Osteocyte (in vitro differentiated cells): ENCODE data around the gene ANO2. TPM values are rescaled to one million over a fixed set of nuclear protein-coding genes. Genes with fewer than 3 reads are reported as not detected.
"Not testable (repeated sequence)": the region's sequence is repeated elsewhere in the genome, so short reads cannot be mapped to it uniquely, and the experiment has no call there.

Experiments
- DNase-seq: peaks from one replicate; pipeline ENCODE4 v3.0.0; 2021; ENCODE audit warnings: mixed read lengths; ENCODE audit not compliant: unreplicated experiment; ENCODE audit errors: extremely low spot score
- H3K27ac Mint-ChIP-seq: one replicate; pipeline ENCODE4 v1.8.0; 2021; ENCODE audit warnings: mild to moderate bottlenecking, mixed read lengths; ENCODE audit not compliant: unreplicated experiment
- H3K27me3 Mint-ChIP-seq: one replicate; pipeline ENCODE4 v1.8.0; 2021; ENCODE audit warnings: mixed read lengths; ENCODE audit not compliant: unreplicated experiment
- H3K36me3 Mint-ChIP-seq: one replicate; pipeline ENCODE4 v1.8.0; 2021; ENCODE audit warnings: mixed read lengths; ENCODE audit not compliant: unreplicated experiment
- H3K4me1 Mint-ChIP-seq: one replicate; pipeline ENCODE4 v1.8.0; 2021; ENCODE audit warnings: mixed read lengths; ENCODE audit not compliant: unreplicated experiment
- H3K4me3 Mint-ChIP-seq: one replicate; pipeline ENCODE4 v1.8.0; 2021; ENCODE audit warnings: mild to moderate bottlenecking, moderate library complexity, mixed read lengths; ENCODE audit not compliant: unreplicated experiment
- H3K9me3 Mint-ChIP-seq: one replicate; pipeline ENCODE4 v1.8.0; 2021; ENCODE audit warnings: mixed read lengths; ENCODE audit not compliant: unreplicated experiment
- total RNA-seq: library from RNA; stranded (reverse); gene quantifications from 2 replicates; pipeline ENCODE4 v1.2.1, GENCODE V29; 2021
- TF ChIP-seq, protein P1 (sequence below): fragments of 200-600 bp; sonication (generic); IDR thresholded peaks from 2 replicates; pipeline ENCODE4 v1.5.0; 2021; ENCODE audit warnings: antibody characterized with exemption, mild to moderate bottlenecking, moderate library complexity

ANO2 gene
- total RNA-seq, 1 donor from 2014 or later: 0.59 TPM

DNA sequence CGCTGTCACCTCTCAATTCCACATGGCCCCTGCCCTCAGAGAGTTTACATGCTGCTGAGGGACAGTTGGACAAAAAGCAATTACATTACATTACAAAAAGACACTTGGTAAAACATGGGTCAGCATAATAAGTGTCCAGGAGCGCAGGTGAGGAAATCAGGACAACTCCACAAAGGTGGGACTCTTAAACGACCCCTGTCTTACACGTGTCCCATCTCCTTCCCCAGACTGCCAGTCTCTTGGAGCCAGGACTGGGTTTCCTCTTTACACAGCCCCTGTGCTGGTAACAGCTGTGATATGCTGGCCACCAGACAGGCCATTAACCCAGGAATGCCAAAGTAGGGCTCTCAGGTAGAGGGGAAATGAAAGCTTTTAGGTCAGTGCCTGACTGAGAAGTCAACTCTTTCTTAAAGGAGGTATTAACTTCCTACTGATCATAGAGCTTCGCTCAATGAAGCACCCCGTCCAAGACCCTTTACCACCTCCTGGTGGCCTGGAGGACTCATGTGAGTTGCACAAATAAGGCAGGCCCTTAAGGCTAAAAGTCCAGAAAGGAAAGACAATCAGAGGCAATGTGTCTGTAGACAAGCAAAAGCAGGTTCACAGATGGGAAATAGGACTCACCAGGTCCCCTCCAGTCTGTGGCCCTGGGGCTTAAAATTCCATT is 55.5 kb downstream of the ANO2 start:
- H3K9me3 Mint-ChIP-seq: no peaks in the 10 kb centered on the region
- no peak overlapping the region for H3K27ac Mint-ChIP-seq
- H3K4me1 Mint-ChIP-seq: no peaks in the 10 kb centered on the region
- no peak overlapping the region for H3K4me3 Mint-ChIP-seq
- peaks cover 25% of the 10 kb centered on the region for H3K27me3 Mint-ChIP-seq
- TF ChIP-seq, protein P1, sequence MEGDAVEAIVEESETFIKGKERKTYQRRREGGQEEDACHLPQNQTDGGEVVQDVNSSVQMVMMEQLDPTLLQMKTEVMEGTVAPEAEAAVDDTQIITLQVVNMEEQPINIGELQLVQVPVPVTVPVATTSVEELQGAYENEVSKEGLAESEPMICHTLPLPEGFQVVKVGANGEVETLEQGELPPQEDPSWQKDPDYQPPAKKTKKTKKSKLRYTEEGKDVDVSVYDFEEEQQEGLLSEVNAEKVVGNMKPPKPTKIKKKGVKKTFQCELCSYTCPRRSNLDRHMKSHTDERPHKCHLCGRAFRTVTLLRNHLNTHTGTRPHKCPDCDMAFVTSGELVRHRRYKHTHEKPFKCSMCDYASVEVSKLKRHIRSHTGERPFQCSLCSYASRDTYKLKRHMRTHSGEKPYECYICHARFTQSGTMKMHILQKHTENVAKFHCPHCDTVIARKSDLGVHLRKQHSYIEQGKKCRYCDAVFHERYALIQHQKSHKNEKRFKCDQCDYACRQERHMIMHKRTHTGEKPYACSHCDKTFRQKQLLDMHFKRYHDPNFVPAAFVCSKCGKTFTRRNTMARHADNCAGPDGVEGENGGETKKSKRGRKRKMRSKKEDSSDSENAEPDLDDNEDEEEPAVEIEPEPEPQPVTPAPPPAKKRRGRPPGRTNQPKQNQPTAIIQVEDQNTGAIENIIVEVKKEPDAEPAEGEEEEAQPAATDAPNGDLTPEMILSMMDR: no peak
- DNase-seq: no peak
- no peaks in the 10 kb centered on the region for H3K36me3 Mint-ChIP-seq

DNA sequence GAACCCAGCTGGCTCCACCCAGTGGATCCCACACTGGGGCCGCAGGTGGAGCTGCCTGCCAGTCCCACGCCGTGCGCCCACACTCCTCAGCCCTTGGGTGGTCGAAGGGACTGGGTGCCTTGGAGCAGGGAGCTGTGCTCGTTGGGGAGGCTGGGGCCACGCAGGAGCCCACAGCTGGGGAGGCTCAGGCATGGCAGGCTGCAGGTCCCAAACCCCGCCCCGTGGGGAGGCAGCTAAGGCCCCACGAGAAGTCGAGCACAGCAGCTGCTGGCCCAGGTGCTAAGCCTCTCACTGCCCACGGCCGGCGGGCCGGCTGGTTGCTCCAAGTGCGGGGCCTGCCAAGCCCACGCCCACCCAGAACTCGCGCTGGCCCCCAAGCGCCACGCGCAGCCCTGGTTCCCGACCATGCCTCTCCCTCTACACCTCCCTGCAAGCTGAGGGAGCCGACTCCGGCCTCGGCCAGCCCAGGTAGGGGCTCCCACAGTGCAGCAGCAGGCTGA is 56.2 kb downstream of the ANO2 start:
- Mint-ChIP-seq H3K4me1 (no peaks in the 10 kb centered on the region), H3K4me3 (no peak overlapping the region), H3K36me3 (no peaks in the 10 kb centered on the region), H3K9me3 (no peaks in the 10 kb centered on the region), H3K27me3 (peaks cover 20% of the 10 kb centered on the region), H3K27ac (no peak overlapping the region)
- TF ChIP-seq, protein P1: no peak
- DNase-seq: no peak

DNA sequence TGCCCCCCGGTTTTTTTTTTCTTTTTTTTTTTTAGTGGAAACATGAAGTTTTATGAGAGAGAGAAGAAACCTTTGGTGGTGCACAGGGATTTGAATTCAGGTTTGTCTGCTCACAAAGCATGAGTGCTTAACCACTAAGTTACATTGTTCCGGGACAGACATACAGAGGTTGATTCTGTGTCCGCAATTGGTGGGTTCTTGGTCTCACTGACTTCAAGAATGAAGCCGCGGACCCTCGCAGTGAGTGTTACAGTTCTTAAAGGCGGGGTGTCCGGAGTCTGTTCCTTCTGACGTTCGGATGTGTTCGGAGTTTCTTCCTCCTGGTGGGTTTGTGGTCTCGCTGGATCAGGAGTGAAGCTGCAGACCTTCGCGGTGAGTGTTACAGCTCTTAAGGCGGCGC is 57.2 kb downstream of the ANO2 start:
- not testable (repeated sequence) for H3K36me3 Mint-ChIP-seq, H3K4me1 Mint-ChIP-seq, H3K4me3 Mint-ChIP-seq, H3K9me3 Mint-ChIP-seq, H3K27ac Mint-ChIP-seq, DNase-seq
- H3K27me3 Mint-ChIP-seq: peaks cover 22% of the 10 kb centered on the region

DNA sequence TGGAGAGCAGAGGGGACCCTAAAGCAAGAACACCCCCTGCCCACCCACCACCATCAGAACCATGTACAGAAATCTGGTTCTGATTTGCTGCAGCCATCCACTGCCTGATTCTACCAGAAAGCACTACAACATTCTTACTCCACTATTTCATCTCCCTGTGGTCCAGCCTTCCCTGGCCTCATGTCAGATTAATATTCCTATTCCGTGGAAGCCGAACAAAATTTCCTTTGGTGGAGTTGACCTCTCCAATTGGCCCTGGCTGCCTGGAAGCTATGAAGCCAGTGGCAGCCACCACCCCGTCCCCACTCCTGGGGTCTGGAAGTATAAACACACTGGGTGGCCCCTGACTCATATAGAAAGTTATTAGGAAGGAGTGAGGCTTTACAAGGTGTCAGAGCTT is 60.2 kb downstream of the ANO2 start:
- Mint-ChIP-seq H3K4me1 (no peaks in the 10 kb centered on the region), H3K36me3 (no peaks in the 10 kb centered on the region), H3K9me3 (no peaks in the 10 kb centered on the region), H3K27ac (no peak overlapping the region), H3K27me3 (peaks cover 23% of the 10 kb centered on the region), H3K4me3 (no peak overlapping the region)
- DNase-seq: no peak
- TF ChIP-seq, protein P1: no peak

DNA sequence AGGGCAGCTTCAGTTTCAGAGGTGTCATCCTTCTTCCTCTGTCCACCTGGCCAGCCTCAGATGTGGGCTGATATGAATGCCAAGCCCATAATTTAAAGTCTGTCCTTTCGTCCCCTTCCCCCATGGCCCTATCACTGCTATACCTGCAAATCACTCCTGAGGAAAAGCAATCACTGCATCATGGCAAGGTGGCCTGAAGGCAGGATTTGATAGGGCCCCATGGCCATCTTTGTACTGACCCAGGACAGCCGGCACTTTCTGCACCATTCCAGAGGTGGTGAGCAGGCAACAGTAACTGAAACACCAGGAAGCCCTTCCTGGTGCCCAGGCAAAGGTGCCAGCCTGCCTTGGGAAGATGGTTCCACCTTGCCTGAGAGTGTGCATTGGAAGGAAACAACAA is 60.8 kb downstream of the ANO2 start:
- peaks cover 23% of the 10 kb centered on the region for H3K27me3 Mint-ChIP-seq
- no peaks in the 10 kb centered on the region for H3K36me3 Mint-ChIP-seq
- TF ChIP-seq, protein P1: no peak
- H3K27ac Mint-ChIP-seq: no peak overlapping the region
- no peaks in the 10 kb centered on the region for H3K4me1 Mint-ChIP-seq
- H3K9me3 Mint-ChIP-seq: no peaks in the 10 kb centered on the region
- no peak for DNase-seq
- H3K4me3 Mint-ChIP-seq: no peak overlapping the region
